Measurements from ENCODE around the gene PPP1R13B. TPM values are rescaled to one million over a fixed set of nuclear protein-coding genes. Genes with fewer than 3 reads are reported as not detected.

PPP1R13B gene
- total RNA-seq, 1 donor from 2014 or later, result 7.3 TPM

DNA sequence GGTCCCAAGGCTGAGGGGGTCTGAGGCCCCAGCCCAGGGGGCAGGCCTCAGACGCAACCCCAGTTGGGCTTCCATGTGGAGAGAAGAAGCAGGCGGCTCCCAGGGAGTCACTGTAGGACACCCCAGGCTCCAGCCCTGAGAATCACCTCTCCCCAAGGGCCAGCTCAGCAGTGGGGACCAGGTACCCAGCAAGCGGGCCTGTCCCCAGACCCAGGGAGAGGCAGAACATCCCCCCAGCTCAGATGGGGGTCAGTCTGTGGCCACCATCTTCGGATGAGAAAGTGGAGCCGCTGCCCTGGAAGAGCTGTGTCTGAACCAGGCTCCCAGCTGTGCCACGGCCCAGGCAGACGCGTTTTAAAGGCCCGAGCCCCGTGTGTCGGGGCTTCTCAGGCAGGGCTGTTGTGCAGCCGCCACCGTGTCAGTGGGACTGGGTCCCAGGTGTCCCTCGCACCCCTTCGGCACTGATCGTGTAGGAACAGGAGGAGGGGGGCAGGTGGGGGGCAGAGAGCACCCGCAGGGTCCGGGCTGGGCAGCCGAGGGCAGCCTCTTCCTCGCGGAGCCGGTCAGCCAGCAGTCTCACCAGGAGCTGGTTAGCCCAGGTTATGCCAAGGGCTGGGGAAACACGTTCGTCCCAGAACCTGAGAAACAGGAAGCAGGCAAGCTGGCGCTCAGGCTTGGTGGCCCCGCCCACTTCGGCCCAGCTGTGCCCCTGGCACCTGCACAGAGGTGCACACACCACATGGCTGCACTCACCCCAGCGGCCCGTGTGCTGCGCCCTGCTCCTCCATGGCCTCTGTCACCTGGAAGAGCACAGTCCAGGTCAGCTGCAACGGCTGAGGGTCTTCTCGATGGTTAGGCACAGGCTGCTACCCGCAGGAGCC, 148.8 kb downstream of the PPP1R13B start:
- peaks cover 5% of the 10 kb centered on the region for H3K36me3 ChIP-seq (ENCODE audit: control insufficient read depth, insufficient read depth, low read length)
- H3K4me3 ChIP-seq (ENCODE audit: low read depth, low read length), result no peak overlapping the region
- DNase-seq (ENCODE audit: low read depth), result no peak
- no peaks in the 10 kb centered on the region for H3K27me3 ChIP-seq (ENCODE audit: control insufficient read depth, insufficient read depth, low read length)
- no peak for TF ChIP-seq CTCF (IDR thresholded peaks at IDR 0.05; ENCODE audit: insufficient read depth, low read length, poor library complexity, severe bottlenecking)

DNA sequence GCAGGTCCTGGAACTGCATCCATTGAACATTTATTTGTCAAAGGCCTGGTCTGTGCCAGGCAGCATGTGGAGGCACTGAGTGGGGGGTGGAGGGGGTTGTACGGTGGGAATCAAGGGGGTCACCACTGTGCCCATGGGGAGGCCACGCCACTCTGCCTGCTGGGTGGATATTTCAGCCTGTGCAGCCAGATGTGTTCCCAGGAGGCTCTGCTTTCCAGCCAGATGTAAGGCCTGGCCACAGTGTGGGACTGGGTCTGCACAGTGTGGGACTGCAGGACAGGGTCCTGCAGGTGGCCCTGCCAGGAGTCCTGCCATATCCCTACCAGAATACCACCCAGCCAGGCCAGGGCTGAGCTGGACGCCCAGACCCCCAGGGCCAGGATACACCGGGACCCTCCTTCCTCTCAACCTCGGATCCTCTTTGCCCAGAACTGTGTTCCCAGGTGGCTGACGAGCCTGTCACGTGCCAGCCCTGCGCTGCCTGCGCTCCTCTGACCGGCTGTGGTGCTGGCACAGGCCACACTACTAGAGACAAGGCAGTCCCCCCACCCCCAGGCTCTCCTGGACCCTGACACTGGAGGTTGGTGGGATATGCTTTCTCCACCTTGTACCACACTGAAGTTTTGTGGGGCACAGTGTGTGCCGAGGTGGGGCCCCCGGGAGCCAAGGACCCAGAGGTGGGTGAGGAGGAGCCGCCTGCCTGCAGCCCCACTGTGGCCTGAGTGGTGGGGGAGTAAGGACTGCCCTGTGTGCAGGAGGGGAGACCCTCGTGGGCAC, 149.6 kb downstream of the PPP1R13B start:
- DNase-seq (ENCODE audit: low read depth), result no peak
- Histone ChIP-seq H3K36me3 (ENCODE audit: control insufficient read depth, insufficient read depth, low read length) (peaks cover 5% of the 10 kb centered on the region), H3K4me3 (ENCODE audit: low read depth, low read length) (no peak overlapping the region), H3K27me3 (ENCODE audit: control insufficient read depth, insufficient read depth, low read length) (no peaks in the 10 kb centered on the region)
- no peak for TF ChIP-seq CTCF (IDR thresholded peaks at IDR 0.05; ENCODE audit: insufficient read depth, low read length, poor library complexity, severe bottlenecking)

- H3K36me3 ChIP-seq (ENCODE audit: control insufficient read depth, insufficient read depth, low read length), result peaks cover 4% of the 10 kb centered on the region
- TF ChIP-seq CTCF (IDR thresholded peaks at IDR 0.05; ENCODE audit: insufficient read depth, low read length, poor library complexity, severe bottlenecking), result no peak
Observed at GRCh38 chr14:103697206-103697602, 150.2 kb downstream of the PPP1R13B start.

DNA sequence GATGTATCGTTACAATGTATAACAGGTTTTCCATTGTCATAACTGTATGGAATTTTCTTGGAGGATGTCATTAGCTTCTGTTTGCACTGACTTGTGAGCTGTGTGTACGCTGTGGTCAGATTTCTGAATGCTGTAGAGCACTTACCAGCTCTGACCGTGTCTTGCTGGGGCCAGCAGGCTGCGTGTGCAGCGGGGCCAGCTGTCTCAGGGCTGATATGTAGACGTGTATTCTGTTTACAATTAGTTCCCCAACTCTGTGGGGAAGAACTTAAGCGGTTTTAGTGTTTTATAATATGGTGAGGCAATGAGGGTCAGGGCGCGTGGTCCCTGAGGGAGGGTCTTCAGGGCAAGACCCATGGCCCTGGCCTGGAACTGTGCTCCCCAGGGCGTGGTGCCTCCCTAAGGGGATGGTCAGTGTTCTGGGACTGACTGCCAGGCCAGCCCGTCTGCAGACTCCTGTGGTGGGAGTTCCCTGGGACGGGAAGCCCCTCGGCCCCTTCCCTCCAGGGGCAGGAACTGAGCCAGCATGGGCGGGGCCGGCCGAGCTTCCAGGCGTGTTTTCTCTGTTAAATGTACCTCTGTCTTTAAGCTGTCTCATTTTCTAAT, 150.8 kb downstream of the PPP1R13B start:
- no peak for TF ChIP-seq CTCF (IDR thresholded peaks at IDR 0.05; ENCODE audit: insufficient read depth, low read length, poor library complexity, severe bottlenecking)
- no peak for DNase-seq (ENCODE audit: low read depth)
- Histone ChIP-seq H3K4me3 (ENCODE audit: low read depth, low read length) (no peak overlapping the region), H3K27me3 (ENCODE audit: control insufficient read depth, insufficient read depth, low read length) (no peaks in the 10 kb centered on the region), H3K36me3 (ENCODE audit: control insufficient read depth, insufficient read depth, low read length) (peaks cover 6% of the 10 kb centered on the region)

More at GRCh38 chr14:103697206-103697602, 150.2 kb downstream of the PPP1R13B start:
- Histone ChIP-seq H3K4me3 (ENCODE audit: low read depth, low read length) (no peak overlapping the region), H3K27me3 (ENCODE audit: control insufficient read depth, insufficient read depth, low read length) (no peaks in the 10 kb centered on the region)
- DNase-seq (ENCODE audit: low read depth), result no peak

- no peak for DNase-seq (ENCODE audit: low read depth)
- H3K4me3 ChIP-seq (ENCODE audit: low read depth, low read length), result no peak overlapping the region
- H3K27me3 ChIP-seq (ENCODE audit: control insufficient read depth, insufficient read depth, low read length), result no peaks in the 10 kb centered on the region
- no peak for TF ChIP-seq CTCF (IDR thresholded peaks at IDR 0.05; ENCODE audit: insufficient read depth, low read length, poor library complexity, severe bottlenecking)
- peaks cover 6% of the 10 kb centered on the region for H3K36me3 ChIP-seq (ENCODE audit: control insufficient read depth, insufficient read depth, low read length)
Observed at GRCh38 chr14:103696070-103696402, 151.3 kb downstream of the PPP1R13B start.

Data from kidney epithelial cell (primary cell).